Liver (tissue), 9 donors: Measurements from ENCODE around the gene PTAR1. TPM values are rescaled to one million over a fixed set of nuclear protein-coding genes. Genes with fewer than 3 reads are reported as not detected.

Experiments
- DNase-seq: peaks from one replicate; pipeline ENCODE4 v3.0.0-alpha.2; 2017; ENCODE audit warnings: low spot score
- H3K27ac ChIP-seq, 2 donors: one replicate each; pipeline ENCODE4 v1.7.0; 2013; ENCODE audit warnings: inconsistent platforms in 2 of 2, low read length in 2 of 2, control low read depth in 1 of 2, low read depth in 1 of 2, mild to moderate bottlenecking in 1 of 2
- H3K27me3 ChIP-seq, 4 donors: one replicate each; pipeline versions ENCODE4 v1.6.1 to v1.7.0; 2013; ENCODE audit warnings: low read length in 3 of 4, inconsistent platforms in 1 of 4, mild to moderate bottlenecking in 1 of 4, moderate library complexity in 1 of 4; ENCODE audit not compliant: control insufficient read depth in 4 of 4, insufficient read depth in 4 of 4
- H3K36me3 ChIP-seq, 4 donors: one replicate each; pipeline versions ENCODE4 v1.6.1 to v1.7.0; 2013; ENCODE audit warnings: low read length in 3 of 4, mild to moderate bottlenecking in 3 of 4, low read depth in 1 of 4, moderate library complexity in 1 of 4; ENCODE audit not compliant: control insufficient read depth in 4 of 4, insufficient read depth in 3 of 4
- H3K4me1 ChIP-seq, 4 donors: one replicate each; pipeline versions ENCODE4 v1.6.1 to v1.7.0; 2013; ENCODE audit warnings: low read length in 3 of 4, mild to moderate bottlenecking in 3 of 4, moderate library complexity in 1 of 4; ENCODE audit not compliant: control insufficient read depth in 4 of 4, insufficient read depth in 4 of 4
- H3K4me3 ChIP-seq, 3 donors: one replicate each; pipeline versions ENCODE4 v1.6.1 to v1.7.0; 2013; ENCODE audit warnings: low read length in 3 of 3, control low read depth in 1 of 3, low read depth in 1 of 3, mild to moderate bottlenecking in 1 of 3
- H3K9ac ChIP-seq, 2 donors: one replicate each; pipeline ENCODE4 v1.7.0; 2013; ENCODE audit warnings: low read length in 2 of 2, mild to moderate bottlenecking in 2 of 2, moderate library complexity in 2 of 2, control low read depth in 1 of 2, low read depth in 1 of 2
- H3K9me3 ChIP-seq, 4 donors: one replicate each; pipeline versions ENCODE4 v1.6.1 to v1.7.0; 2013; ENCODE audit warnings: low read length in 3 of 4; ENCODE audit not compliant: control insufficient read depth in 4 of 4
- EGR1 ChIP-seq, 2 donors: IDR thresholded peaks; 2 replicates each; pipeline ENCODE4 v1.6.1; 2016 to 2018; ENCODE audit warnings: antibody characterized with exemption in 2 of 2, low read depth in 2 of 2
- FOXA2 ChIP-seq: IDR thresholded peaks from 2 replicates; pipeline ENCODE4 v1.6.1; 2016; ENCODE audit warnings: antibody characterized with exemption
- HNF4A ChIP-seq, 2 donors: conservative IDR thresholded peaks; 2 replicates each; pipeline ENCODE4 v1.6.1; 2016; ENCODE audit warnings: antibody characterized with exemption in 2 of 2, mild to moderate bottlenecking in 2 of 2
- MAX ChIP-seq: IDR thresholded peaks from 2 replicates; pipeline ENCODE4 v1.6.1; 2016; ENCODE audit warnings: antibody characterized with exemption
- NR2F2 ChIP-seq: IDR thresholded peaks from 2 replicates; pipeline ENCODE4 v1.6.1; 2016; ENCODE audit warnings: antibody characterized with exemption
- REST ChIP-seq: IDR thresholded peaks from 2 replicates; pipeline ENCODE4 v1.6.1; 2016; ENCODE audit warnings: antibody characterized with exemption, mild to moderate bottlenecking
- RXRA ChIP-seq, 2 donors: IDR thresholded peaks; 2 replicates each; pipeline ENCODE4 v1.6.1; 2017 to 2018; ENCODE audit warnings: antibody characterized with exemption in 2 of 2, mild to moderate bottlenecking in 1 of 2
- SP1 ChIP-seq: IDR thresholded peaks from 2 replicates; pipeline ENCODE4 v1.6.1; 2018; ENCODE audit warnings: antibody characterized with exemption, mild to moderate bottlenecking
- TAF1 ChIP-seq: conservative IDR thresholded peaks from 2 replicates; pipeline ENCODE4 v1.6.1; 2016; ENCODE audit warnings: antibody characterized with exemption, mild to moderate bottlenecking
- YY1 ChIP-seq: IDR thresholded peaks from 2 replicates; pipeline ENCODE4 v1.6.1; 2016; ENCODE audit warnings: antibody characterized with exemption, mild to moderate bottlenecking
- ZBTB33 ChIP-seq: IDR thresholded peaks from 2 replicates; pipeline ENCODE4 v1.6.1; 2016; ENCODE audit warnings: antibody characterized with exemption
- WGBS: extraction: QIAGEN DNeasy Blood & Tissue Kit; methylation state at CpG from one replicate; pipeline ENCODE4 v1.1.7; 2013; 5-methylcytosine and 5-hydroxymethylcytosine counted together
- polyA plus RNA-seq, 2 donors: library from polyadenylated mRNA; stranded (reverse) in 1 of 2; unstranded in 1 of 2; fragments of 200-250 nt in 1 of 2; fragments of >200 nt in 1 of 2; fragmentation: Nextera tagmentation in 1 of 2; extraction: Ambion mirVana in 1 of 2; gene quantifications; one replicate each; pipeline versions ENCODE4 v1.2.1 to v1.2.3, GENCODE V29; 2013 to 2015
- total RNA-seq, 2 donors: library from RNA; depleted of rRNA; stranded (reverse); fragments of >200 nt; gene quantifications; one replicate each; pipeline ENCODE4 v1.2.3, GENCODE V29; 2014
- TF ChIP-seq, protein P1 (sequence below): fragments of 150-350 bp; IDR thresholded peaks from 2 replicates; pipeline ENCODE4 v1.5.1; 2017; ENCODE audit warnings: improper control_type of control experiment, low read depth, low read length; ENCODE audit not compliant: missing input control
- donor health status: healthy.
- donor health status: healthy.
- donor health status: healthy.
- donor health status: healthy.
- donor health status: healthy.

The PTAR1 gene
- total and polyA plus RNA-seq, 4 donors, result 5.4 to 67.9 (median 28.7) TPM

DNA sequence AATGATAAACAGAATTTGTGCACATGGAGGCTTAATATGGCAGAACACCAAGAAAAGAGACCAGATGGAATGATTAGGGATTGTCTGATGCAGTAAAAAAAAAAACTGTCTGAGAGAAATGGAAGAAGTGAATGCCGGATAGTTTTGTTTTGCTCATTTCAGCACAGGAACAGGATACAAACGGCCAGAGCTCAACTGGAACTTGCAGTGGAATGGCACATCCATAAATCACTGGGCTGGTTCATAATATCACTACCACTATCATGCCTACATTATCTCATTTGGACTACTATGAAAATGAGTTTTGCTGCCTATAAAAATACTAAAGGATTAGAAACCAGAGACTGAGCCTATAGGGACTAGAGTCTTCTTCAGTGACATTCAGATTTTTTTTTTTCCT, 9.7 kb downstream of the PTAR1 start:
- Histone ChIP-seq H3K4me1 (peaks cover 14 to 53% (median 36%) of the 10 kb centered on the region in 4 donors), H3K36me3 (peaks cover 0 to 5% (median 0%) of the 10 kb centered on the region in 4 donors)
- WGBS, result 83% methylated on average over 2 of the region's 2 CpGs

GRCh38 chr9:69748304-69748703, 11.5 kb downstream of the PTAR1 start:
- Histone ChIP-seq H3K27ac (no peak overlapping the region), H3K36me3 (peaks cover 0 to 5% (median 0%) of the 10 kb centered on the region in 4 donors)
- TF ChIP-seq HNF4A (conservative IDR thresholded peaks at IDR 0.05), result peak in 1 of 2 donors; percentile 63
- peak; percentile 45 for TF ChIP-seq SP1
- TF ChIP-seq ZBTB33, result no peak

More for the DNA sequence above, 9.7 kb downstream of the PTAR1 start:
- no peak for TF ChIP-seq SP1
- no peak for TF ChIP-seq NR2F2
- DNase-seq, result no peak
- Histone ChIP-seq H3K4me3 (no peak overlapping the region), H3K9me3 (no peaks in the 10 kb centered on the region), H3K9ac (no peak overlapping the region), H3K27me3 (no peaks in the 10 kb centered on the region), H3K27ac (no peak overlapping the region)

GRCh38 chr9:69746859-69747560, 12.8 kb downstream of the PTAR1 start:
- Histone ChIP-seq H3K9me3 (no peaks in the 10 kb centered on the region), H3K27ac (no peak overlapping the region), H3K4me3 (no peak overlapping the region), H3K36me3 (peaks cover 0 to 5% (median 0%) of the 10 kb centered on the region in 4 donors), H3K9ac (no peak overlapping the region), H3K27me3 (no peaks in the 10 kb centered on the region), H3K4me1 (peaks cover 12 to 44% (median 30%) of the 10 kb centered on the region in 4 donors)
- TF ChIP-seq EGR1 (IDR thresholded peaks at IDR 0.05; ENCODE audit: low read depth in 2 of 2) (no peak), FOXA2 (no peak), MAX (no peak), HNF4A (conservative IDR thresholded peaks at IDR 0.05) (peak in 1 of 2 donors; percentile 12), YY1 (no peak), REST (no peak), ZBTB33 (no peak), RXRA (IDR thresholded peaks at IDR 0.05) (peak in 1 of 2 donors; percentile 22), TAF1 (no peak)
- TF ChIP-seq, protein P1, sequence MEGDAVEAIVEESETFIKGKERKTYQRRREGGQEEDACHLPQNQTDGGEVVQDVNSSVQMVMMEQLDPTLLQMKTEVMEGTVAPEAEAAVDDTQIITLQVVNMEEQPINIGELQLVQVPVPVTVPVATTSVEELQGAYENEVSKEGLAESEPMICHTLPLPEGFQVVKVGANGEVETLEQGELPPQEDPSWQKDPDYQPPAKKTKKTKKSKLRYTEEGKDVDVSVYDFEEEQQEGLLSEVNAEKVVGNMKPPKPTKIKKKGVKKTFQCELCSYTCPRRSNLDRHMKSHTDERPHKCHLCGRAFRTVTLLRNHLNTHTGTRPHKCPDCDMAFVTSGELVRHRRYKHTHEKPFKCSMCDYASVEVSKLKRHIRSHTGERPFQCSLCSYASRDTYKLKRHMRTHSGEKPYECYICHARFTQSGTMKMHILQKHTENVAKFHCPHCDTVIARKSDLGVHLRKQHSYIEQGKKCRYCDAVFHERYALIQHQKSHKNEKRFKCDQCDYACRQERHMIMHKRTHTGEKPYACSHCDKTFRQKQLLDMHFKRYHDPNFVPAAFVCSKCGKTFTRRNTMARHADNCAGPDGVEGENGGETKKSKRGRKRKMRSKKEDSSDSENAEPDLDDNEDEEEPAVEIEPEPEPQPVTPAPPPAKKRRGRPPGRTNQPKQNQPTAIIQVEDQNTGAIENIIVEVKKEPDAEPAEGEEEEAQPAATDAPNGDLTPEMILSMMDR, result no peak
- no peak for DNase-seq
- WGBS, result 35% methylated on average over 3 of the region's 3 CpGs

More at GRCh38 chr9:69748304-69748703, 11.5 kb downstream of the PTAR1 start:
- H3K4me1 ChIP-seq, result peaks cover 14 to 53% (median 36%) of the 10 kb centered on the region in 4 donors
- WGBS, result 38% methylated on average over 2 of the region's 2 CpGs
- no peak overlapping the region for H3K4me3 ChIP-seq
- no peaks in the 10 kb centered on the region for H3K27me3 ChIP-seq
- no peaks in the 10 kb centered on the region for H3K9me3 ChIP-seq
- no peak for DNase-seq
- H3K9ac ChIP-seq, result no peak overlapping the region
